HG02938 (cell line): ENCODE measurements around the gene B3GNT4.
"Not testable (repeated sequence)": the region's sequence is repeated elsewhere in the genome, so short reads cannot be mapped to it uniquely, and the experiment has no call there.

Experiments used
- ATAC-seq: cut with Tn5 transposase; IDR thresholded peaks from one replicate; pipeline ENCODE4 v1.9.1; 2021; ENCODE audit warnings: mild to moderate bottlenecking, moderate library complexity; ENCODE audit not compliant: unreplicated experiment

B3GNT4 gene

DNA sequence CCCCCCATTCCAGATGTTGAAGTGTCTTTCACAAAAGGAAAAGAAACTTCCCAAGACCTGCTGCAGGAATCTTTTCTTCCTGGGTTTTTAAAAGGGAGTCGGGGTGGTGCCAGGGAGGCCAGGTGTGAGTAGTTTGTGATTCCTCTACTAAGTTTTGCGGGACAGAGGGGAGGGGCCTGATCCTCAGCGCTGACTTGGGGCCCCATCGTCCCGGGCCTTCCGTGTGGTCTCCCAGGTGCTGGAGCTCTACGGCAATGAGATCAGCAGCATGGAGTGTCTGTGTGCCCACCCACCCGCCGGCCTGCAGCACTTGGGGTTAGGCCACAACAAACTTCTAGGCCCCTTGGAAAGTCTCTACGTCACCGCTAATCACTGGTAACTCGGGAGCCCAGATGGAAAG, 16.0 kb upstream of the B3GNT4 start:
- ATAC-seq: no peak

DNA sequence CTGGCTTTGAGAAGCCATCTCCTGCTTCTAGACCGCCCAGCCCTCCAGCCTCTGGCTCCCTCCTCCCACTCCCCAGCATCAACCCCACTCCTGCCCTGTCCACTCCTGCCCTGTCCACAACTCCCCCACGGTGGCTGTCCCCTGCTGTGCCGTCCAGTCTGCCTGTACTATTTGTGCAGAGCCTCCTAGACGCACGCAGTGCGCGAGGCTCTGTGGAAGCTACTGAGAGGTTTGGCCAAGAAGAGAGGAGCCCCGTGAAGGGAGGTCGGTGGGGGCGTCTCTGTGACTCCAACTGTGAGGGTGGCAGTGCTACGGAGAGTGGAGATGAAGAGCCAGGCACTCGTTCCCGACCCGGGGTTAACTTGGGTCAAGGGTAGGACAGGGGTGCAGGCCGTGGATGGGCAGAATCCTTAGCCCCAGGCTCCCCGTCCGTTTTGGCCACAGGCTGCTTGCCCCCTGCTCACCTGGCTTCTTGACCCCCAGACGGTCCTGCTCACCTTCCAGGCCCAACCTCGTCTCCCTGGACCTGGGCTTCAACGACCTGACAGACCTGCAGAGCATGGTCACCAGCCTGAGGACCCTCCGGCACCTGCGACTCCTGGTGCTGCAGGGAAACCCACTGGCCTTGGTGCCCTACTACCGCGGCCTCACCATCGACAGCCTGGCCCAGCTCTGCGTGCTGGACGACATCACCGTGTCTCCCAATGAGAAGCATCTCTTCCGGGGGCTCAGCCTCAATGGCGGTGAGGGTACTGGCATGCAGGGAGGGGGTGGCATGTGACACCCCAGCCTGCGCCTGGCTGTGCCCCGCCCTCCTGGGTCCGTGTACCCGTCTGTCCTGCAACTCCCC, 13.7 kb upstream of the B3GNT4 start:
- no peak for ATAC-seq

DNA sequence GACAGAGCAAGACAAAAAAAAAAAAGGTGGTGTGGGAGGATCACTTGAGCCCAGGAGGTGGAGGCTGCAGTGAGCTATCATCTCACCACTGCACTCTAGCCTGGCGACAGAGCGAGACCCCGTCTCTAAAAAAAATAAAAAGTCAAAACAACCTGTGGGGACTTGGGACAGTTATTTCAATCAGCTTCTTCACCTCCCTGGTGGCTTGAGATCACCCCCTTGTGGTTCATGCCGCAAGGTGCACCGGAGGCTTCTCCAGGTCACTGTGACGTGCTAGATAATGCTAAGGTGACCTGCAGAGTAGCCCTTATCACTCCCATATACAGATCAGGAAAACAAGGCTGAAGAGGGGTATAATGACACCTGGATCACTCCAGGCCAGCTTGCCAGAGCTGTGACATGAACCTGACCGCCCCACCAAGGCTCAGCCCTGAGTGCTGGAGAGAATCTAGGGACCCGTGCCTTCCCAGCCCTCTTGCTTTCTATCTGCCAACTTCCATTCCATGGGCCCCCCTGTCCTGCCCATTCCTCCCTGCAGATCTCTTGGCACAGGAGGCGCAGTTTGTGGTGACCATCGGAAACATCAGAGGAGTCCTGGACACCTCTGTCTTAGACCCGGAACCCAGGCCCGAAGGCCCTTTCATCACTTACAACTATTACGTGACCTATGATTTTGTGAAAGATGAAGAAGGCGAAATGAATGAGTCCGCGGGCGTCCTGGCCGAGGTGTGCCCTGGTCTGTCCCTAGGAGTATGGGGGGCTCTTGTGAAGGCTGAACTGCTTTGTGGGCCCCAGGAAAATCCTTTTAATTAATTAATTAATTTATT, 12.5 kb upstream of the B3GNT4 start:
- no peak for ATAC-seq

DNA sequence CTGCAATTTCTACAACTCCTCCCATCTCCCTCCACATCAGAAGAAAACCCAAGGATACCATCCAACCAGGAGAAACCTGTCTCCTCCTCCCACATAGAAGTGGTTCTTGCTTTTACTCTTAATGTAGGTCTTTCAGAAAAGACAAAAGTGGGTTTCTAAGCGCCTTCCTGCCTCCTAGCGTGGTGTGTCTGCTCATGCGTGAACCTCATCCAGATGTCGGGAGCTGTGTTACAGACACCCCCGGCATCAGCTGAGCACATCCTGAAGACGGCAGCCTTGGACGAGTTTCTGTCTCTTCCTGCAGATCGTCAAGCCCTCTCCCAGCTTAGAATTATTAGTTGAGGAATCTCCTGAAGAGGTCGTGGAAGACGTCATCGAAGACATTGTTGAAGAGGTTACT, 11.1 kb upstream of the B3GNT4 start:
- no peak for ATAC-seq

DNA sequence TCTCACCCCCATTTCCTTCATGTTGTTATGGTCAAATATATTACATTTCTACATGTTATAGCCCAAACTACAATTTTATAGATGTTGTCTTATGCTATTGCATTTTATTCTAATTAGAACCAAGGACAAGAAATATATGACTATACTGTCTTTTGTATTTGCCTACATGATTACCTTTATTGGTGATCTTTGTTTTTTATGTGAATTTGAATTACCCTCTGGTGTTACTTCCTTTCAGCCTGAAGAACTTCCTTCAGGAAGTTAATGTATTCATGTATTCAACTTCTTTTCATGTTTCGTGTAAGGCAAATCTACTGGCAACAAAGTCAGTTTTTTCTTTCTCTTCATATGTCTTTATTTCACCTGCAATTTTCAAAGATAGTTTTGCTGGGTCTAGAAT, 8.7 kb upstream of the B3GNT4 start:
- ATAC-seq: no peak

DNA sequence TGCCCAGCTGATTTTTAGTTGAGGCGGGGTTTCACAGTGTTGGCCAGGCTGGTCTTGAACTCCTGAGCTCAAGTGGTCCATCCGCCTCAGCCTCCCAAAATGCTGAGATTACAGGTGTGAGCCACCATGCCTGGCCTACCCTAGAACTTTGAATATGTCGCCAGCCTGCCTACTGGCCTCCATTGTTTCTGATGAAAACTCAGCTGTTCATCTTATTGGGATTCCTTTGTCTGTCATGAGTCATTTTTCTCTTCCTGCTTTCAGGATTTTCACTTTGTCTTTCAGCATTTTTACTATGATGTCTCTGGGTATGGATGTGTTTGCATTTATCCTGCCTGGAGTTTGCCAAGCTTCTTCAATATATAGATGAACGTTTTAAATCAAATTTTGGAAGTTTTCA, 8.1 kb upstream of the B3GNT4 start:
- ATAC-seq: no peak

DNA sequence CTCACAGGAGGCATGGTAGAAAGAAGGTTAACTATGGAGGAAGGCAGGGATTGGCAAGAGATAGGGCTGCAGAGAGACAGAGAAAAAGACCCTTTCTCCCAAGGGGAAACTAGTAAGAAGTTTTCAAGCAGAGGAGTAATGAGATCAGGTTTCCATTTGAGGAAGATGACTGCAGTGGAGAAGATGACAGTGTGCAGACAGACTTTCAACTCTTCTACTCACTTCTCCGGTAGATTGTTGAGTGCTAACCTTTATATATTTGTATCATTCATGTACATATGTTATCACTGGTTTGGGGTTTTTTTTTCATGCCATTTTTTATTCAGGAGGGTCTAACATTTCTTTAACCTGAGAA, 5.9 kb upstream of the B3GNT4 start:
- ATAC-seq: no peak

DNA sequence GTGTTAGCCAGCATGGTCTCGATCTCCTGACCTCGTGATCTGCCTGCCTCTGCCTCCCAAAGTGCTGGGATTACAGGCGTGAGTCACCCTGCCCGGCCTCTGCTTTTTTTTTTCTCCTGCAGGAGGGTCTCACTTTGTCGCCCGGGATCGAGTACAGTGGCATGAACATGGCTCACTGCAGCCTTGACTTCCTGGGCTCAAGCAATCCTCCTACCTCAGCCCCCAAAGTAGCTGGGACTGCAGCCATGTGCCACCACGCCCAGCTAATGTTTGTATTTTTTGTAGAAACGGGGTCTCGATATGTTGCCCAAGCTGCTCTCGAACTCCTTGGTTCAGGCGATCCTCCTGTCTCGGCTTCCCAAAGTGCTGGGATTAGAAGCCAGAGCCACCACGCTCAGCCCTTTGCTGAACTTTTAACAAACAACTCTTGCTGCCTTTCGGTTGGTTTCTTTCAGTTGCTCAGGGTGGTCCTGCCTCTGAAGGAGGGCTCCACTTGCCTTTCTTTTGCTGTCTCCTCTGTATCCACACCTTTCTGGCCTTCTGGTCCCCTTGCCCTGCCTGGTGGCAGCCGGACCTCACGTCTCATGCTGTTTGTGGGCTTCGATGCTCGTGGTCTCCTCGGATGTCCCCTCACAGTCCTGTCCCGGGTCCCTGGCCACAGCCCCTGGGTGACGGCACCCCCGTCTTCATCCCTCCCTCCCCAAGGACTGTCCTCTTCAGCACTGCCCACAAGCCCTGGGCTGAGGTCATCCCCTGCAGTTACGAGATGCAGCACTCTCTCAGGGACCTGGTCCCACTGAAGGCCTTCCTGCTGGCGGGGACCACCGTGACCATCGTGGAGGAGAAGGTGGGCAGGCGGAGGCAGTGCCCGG, 3.8 kb upstream of the B3GNT4 start:
- no peak for ATAC-seq

DNA sequence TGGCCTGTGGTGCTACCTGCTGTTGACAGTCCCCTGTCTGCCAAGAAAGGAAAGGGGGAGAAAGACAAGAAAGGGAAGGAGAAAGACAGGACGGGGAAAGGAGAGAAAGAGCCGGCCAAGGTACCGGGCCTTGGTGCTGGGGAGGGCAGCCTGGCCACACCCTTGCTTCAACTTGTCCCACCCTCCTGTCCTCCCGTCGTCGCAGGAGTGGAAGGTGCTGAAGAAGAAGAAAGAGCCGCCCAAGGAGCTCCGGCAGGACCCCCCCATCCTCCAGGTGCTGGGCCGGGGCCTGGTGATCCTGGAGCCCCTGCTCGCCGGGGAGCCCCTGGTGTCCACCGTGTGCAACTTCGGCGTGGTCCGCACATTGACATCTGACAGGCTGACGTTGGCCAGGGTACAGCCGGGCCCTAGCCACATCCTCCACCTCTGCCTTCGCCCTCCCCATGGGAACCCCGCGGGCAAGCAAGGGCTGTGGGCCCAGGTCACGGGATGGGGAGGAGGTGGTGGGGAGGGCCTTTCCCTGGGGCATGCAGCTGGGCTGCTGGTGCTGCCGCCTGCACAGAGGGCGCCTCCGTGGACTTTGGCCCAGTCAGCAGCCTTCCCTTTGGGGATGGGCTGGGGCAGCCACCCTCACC, 2.9 kb upstream of the B3GNT4 start:
- no peak for ATAC-seq

DNA sequence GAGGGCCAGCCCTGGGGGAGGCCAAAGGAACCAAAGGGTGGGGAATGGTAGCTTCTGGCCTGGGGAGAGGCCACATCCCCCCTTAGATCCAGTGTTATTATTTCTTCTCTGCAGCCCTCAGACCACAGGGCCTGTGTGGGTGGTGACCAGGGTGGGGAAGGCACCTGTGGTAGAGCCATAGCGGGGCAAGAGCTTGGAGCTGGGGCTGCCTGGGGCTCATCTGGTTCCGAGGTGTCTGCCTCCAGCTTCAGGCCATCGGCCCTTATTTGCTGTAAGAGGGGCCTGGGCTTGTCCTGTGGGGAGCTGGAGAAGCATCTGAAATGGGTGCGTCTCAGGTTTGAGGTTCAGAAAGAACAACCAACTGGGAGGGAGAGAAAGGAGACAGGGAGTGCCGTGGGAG, 2.1 kb upstream of the B3GNT4 start:
- ATAC-seq: no peak

DNA sequence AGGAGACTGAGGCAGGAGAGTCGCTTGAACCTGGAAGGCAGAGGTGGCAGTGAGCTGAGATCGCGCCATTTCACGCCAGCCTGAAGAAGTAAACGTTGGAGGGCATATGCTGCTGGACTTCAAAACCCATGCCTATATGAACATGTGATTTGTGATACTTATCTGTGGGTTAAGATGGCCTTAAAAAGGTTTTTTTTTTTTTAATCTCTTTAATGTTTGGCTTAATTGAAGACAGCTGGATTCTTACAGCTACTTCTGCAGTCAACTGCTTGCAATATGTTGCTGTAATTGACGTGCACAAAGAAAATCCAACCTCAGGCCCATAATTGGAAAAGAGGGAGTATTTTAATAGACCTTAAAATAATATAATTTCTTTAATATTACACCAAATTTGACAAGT, 1.5 kb upstream of the B3GNT4 start:
- ATAC-seq: no peak

DNA sequence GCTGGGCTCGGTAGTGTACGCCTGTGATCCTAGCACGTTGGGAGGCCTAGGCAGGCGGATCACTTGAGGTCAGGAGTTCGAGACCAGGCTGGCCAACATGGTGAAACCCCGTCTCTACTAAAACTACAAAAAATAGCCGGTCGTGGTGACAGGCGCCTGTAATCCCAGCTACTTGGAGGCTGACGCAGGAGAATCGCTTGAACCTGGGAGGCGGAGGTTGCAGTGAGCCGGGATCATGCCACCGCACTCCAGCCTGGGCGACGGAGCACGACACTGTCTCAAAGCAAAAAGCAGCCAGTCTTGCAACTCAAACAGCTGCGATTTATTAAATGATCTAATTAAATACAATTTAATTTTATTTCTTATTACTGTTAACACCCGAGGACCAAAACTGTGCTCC, 698 bp upstream of the B3GNT4 start:
- not testable (repeated sequence) for ATAC-seq

DNA sequence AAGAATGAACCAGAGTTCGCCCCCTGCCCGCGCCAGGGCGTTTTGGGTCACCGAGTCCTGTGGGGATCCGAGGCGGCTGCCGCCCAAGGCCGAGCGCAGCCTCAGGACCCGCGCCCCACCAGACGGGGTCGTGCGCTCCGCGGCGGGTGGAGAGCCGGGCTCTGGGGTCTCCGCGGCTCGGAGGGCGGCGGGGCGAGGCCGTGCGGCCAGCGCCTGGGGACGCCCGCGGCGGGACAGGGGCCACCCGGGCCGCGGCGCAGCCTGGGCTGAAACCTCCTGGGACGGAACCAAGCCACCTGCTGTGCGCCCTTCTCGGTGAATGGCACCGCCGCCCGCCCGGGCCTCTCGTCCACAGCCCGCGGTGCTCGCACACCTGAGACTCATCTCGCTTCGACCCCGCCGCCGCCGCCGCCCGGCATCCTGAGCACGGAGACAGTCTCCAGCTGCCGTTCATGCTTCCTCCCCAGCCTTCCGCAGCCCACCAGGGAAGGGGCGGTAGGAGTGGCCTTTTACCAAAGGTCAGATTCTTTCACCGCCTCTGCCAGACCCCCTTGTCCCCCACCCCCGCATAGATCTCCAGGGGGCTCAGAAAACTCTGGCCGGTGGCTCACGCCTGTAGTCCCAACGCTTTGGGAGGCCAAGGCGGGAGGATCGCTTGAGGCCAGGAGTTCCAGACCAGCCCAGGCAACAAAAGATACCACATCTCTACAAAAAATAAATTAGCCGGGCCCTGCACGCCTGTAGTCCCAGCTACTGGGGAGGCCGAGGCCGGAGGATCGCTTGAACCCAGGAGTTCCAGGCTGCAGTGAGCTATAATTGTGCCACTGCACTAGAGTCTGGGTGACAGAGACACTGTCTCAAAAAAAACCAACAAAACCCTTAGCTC, 901 bp downstream of the B3GNT4 start:
- no peak for ATAC-seq

DNA sequence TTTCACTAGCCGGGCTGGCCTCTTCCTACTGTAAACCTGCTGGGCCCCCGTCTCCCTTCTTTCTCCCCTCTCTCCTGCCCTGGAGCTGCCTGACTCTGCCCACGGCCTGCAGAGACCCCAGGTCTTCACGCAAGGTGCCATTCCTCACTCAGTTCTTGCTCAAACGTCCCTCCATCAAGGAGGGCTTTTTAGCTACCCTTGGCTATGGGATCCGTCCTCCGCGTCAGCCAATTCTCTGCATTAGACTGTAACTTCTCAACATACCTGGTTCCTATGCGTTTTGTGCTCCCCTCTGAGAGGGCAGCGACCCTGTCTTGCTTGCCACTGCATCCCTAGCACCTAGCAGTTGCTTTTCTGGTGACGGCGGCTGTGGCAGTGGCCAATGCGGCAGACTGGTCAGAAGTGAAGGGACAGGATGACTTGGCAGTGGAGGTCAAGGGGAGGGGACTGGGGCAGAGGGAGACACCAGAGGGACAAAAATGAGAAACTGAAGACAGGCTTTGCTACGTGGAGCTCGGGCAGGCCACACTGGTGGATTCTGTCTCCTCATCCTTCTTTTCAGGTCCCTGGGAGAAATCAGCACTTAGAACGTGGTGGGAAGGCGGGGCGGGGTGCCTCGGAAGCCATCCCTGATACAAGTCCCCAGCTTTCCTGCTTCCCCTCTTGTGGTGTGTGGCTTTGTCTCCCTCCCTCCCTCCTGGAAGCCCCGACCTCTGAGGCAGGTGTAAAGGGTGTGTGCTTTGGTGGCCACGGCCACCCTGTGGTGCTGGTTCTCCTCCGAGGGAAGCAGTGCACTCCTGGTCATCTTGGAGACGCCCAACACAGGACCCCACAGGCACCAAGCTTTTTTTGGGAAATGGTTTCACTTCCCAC, 1.8 kb downstream of the B3GNT4 start:
- no peak for ATAC-seq

DNA sequence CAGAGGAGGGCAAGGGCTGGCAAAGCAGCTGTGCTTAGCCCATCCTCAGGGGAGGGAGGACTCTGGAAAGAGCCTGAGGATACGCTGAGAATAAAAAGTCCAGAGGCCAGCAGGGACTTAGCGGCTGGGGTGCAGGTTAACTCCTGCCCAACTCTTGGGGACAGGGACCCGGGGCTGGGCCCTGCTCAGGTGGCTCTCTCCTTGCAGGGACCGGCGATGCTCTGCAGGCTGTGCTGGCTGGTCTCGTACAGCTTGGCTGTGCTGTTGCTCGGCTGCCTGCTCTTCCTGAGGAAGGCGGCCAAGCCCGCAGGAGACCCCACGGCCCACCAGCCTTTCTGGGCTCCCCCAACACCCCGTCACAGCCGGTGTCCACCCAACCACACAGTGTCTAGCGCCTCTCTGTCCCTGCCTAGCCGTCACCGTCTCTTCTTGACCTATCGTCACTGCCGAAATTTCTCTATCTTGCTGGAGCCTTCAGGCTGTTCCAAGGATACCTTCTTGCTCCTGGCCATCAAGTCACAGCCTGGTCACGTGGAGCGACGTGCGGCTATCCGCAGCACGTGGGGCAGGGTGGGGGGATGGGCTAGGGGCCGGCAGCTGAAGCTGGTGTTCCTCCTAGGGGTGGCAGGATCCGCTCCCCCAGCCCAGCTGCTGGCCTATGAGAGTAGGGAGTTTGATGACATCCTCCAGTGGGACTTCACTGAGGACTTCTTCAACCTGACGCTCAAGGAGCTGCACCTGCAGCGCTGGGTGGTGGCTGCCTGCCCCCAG, 2.8 kb downstream of the B3GNT4 start:
- ATAC-seq: no peak

DNA sequence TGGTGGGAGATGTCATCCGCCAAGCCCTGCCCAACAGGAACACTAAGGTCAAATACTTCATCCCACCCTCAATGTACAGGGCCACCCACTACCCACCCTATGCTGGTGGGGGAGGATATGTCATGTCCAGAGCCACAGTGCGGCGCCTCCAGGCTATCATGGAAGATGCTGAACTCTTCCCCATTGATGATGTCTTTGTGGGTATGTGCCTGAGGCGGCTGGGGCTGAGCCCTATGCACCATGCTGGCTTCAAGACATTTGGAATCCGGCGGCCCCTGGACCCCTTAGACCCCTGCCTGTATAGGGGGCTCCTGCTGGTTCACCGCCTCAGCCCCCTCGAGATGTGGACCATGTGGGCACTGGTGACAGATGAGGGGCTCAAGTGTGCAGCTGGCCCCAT, 3.5 kb downstream of the B3GNT4 start:
- ATAC-seq: no peak

DNA sequence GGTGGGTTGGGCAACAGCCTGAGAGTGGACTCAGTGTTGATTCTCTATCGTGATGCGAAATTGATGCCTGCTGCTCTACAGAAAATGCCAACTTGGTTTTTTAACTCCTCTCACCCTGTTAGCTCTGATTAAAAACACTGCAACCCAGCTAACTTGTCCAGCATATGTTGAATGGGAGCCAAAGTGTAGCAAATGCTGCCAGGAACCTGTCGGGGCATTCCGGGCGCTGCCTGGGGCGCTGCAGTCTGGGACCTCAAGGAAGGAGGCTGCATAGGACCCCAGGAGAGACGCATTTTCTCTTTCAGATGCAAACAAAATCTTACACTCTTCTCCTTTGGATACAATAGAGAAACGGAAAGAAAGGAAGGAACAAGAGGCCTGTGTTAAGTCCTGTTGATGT, 3.9 kb downstream of the B3GNT4 start:
- ATAC-seq: no peak
